Thyroid gland (tissue), 4 donors: ENCODE measurements around the gene ACOX3. TPM values are rescaled to one million over a fixed set of nuclear protein-coding genes. Genes with fewer than 3 reads are reported as not detected.

Source experiments
- DNase-seq, 2 donors: peaks; one replicate each; pipeline ENCODE4 v3.0.0-alpha.2; 2019
- H3K27ac ChIP-seq, 3 donors: fragments of 200-600 bp; sonication (generic); 1 replicate in 2 of 3; 2 replicates in 1 of 3; pipeline ENCODE4 v1.5.1; 2016 to 2019; ENCODE audit warnings: mild to moderate bottlenecking in 1 of 3, moderate library complexity in 1 of 3
- H3K27me3 ChIP-seq: fragments of 200-600 bp; sonication (generic); one replicate; pipeline ENCODE4 v1.5.1; 2019
- H3K36me3 ChIP-seq, 2 donors: fragments of 200-600 bp; sonication (generic); one replicate each; pipeline ENCODE4 v1.5.1; 2016 to 2019
- H3K4me1 ChIP-seq, 2 donors: fragments of 200-600 bp; sonication (generic); one replicate each; pipeline ENCODE4 v1.5.1; 2017 to 2019
- H3K4me3 ChIP-seq, 3 donors: fragments of 200-600 bp; sonication (generic); replicated peaks in 1 of 3; 1 replicate in 2 of 3; 2 replicates in 1 of 3; pipeline ENCODE4 v1.5.1; 2016; ENCODE audit warnings: mild to moderate bottlenecking in 1 of 3
- H3K9me3 ChIP-seq: fragments of 200-600 bp; sonication (generic); one replicate; pipeline ENCODE4 v1.5.1; 2017
- CTCF ChIP-seq, 6 experiments: fragments of 200-600 bp in 3 of 6; fragments of 450-650 bp in 3 of 6; sonication (generic) in 3 of 6; IDR thresholded peaks; one replicate each; pipeline ENCODE4 v1.5.1; 2016 to 2019; ENCODE audit warnings: antibody characterized with exemption in 6 of 6, mild to moderate bottlenecking in 2 of 6, inconsistent platforms in 1 of 6, moderate library complexity in 1 of 6
- POLR2A ChIP-seq, 2 donors: fragments of 450-650 bp; IDR thresholded peaks; one replicate each; pipeline ENCODE4 v1.6.1; 2017; ENCODE audit warnings: antibody characterized with exemption in 2 of 2, mild to moderate bottlenecking in 2 of 2, moderate library complexity in 1 of 2
- WGBS, 2 donors: methylation state at CpG; one replicate each; pipeline ENCODE4 v1.1.5; 2017; 5-methylcytosine and 5-hydroxymethylcytosine counted together
- intact Hi-C: fragments of 100-400 bp; cut with DNase I; formaldehyde crosslinking; loops from one replicate; pipeline ENCODE4 v1.15.1; 2023
- total RNA-seq, 4 donors: library from RNA; depleted of rRNA; stranded (reverse); fragments of >200 nt; gene quantifications; one replicate each; pipeline ENCODE4 v1.2.3, GENCODE V29; 2016

The ACOX3 gene
- total RNA-seq, 4 donors from 2014 or later = 28.2 to 61.8 (median 47.7) TPM

- 83 to 86% methylated on average over 22 to 24 of the region's 24 CpGs for WGBS, 2 donors
- intact Hi-C loops = loop anchor here (5.0 kb wide), 1 partner anchor 36 kb away; no protein-coding TSS in a partner anchor
- TF ChIP-seq CTCF (IDR thresholded peaks at IDR 0.05) (no peak), POLR2A (IDR thresholded peaks at IDR 0.05) (no peak)
- Histone ChIP-seq H3K9me3 (no peaks in the 10 kb centered on the region), H3K27ac (peak overlapping the region; percentile 85 to 97 (median 96)), H3K27me3 (no peaks in the 10 kb centered on the region), H3K4me3 (no peak overlapping the region), H3K36me3 (peaks cover 1 to 13% of the 10 kb centered on the region in 2 donors), H3K4me1 (peaks cover 32 to 49% of the 10 kb centered on the region in 2 donors)
- DNase-seq = peak in 1 of 2 donors; percentile 25
Observed at GRCh38 chr4:8471211-8471875, 30.8 kb upstream of the ACOX3 start.

GRCh38 chr4:8470451-8471024 is 30.0 kb upstream of the ACOX3 start:
- no peak for DNase-seq
- no peaks in the 10 kb centered on the region for H3K9me3 ChIP-seq
- no peak overlapping the region for H3K4me3 ChIP-seq
- intact Hi-C loops = loop anchor here (5.0 kb wide), 1 partner anchor 37 kb away; no protein-coding TSS in a partner anchor
- WGBS, 2 donors = 94 to 97% methylated on average over 8 to 14 of the region's 14 CpGs
- H3K27ac ChIP-seq = peak overlapping the region in 2 of 3 donors; percentile 96 to 97
- peaks cover 10 to 16% of the 10 kb centered on the region in 2 donors for H3K36me3 ChIP-seq
- peaks cover 32 to 49% of the 10 kb centered on the region in 2 donors for H3K4me1 ChIP-seq
- TF ChIP-seq CTCF (IDR thresholded peaks at IDR 0.05) (no peak), POLR2A (IDR thresholded peaks at IDR 0.05) (no peak)
- no peaks in the 10 kb centered on the region for H3K27me3 ChIP-seq

GRCh38 chr4:8469550-8469949 is 29.0 kb upstream of the ACOX3 start:
- Histone ChIP-seq H3K27ac (no peak overlapping the region), H3K27me3 (no peaks in the 10 kb centered on the region), H3K4me3 (no peak overlapping the region), H3K9me3 (no peaks in the 10 kb centered on the region), H3K36me3 (peaks cover 10 to 19% of the 10 kb centered on the region in 2 donors), H3K4me1 (peaks cover 32 to 48% of the 10 kb centered on the region in 2 donors)
- no peak for DNase-seq
- TF ChIP-seq CTCF (IDR thresholded peaks at IDR 0.05) = no peak
- TF ChIP-seq POLR2A (IDR thresholded peaks at IDR 0.05) = no peak
- 93 to 95% methylated on average over 12 of the region's 14 CpGs for WGBS, 2 donors
- intact Hi-C loops = loop anchor here (2.0 to 5.0 kb wide), 2 partner anchors 78 to 125 kb away; no protein-coding TSS in a partner anchor

GRCh38 chr4:8468746-8469535 is 28.4 kb upstream of the ACOX3 start:
- TF ChIP-seq POLR2A (IDR thresholded peaks at IDR 0.05) (no peak), CTCF (IDR thresholded peaks at IDR 0.05) (peak; percentile 67 to 97 (median 86))
- 45 to 53% methylated on average over 20 to 21 of the region's 21 CpGs for WGBS, 2 donors
- DNase-seq = peak; percentile 70 to 78
- Histone ChIP-seq H3K27ac (peak overlapping the region in 1 of 3 donors; percentile 8), H3K4me1 (peaks cover 28 to 42% of the 10 kb centered on the region in 2 donors), H3K36me3 (peaks cover 10 to 19% of the 10 kb centered on the region in 2 donors), H3K4me3 (no peak overlapping the region), H3K9me3 (no peaks in the 10 kb centered on the region), H3K27me3 (no peaks in the 10 kb centered on the region)
- intact Hi-C loops = loop anchor here (2.0 to 5.0 kb wide), 2 partner anchors 78 to 126 kb away; no protein-coding TSS in a partner anchor
